ENCODE results near the gene EGF.

The EGF gene

GRCh38 chr4:110042545-110043517 lies 130.1 kb downstream of the EGF start:
- CTCF ChIA-PET = interaction anchor here (0.8 to 1.0 kb wide), 4 partner anchors 11 to 123 kb away, joined by 3 read pairs; no protein-coding TSS in a partner anchor
- no peak for TF ChIP-seq CTCF (IDR thresholded peaks at IDR 0.05; ENCODE audit: control extremely low read depth, extremely low read depth, low read depth, missing control alignments)
- POLR2A ChIA-PET = no interaction called here
- no peak for DNase-seq (ENCODE audit: extremely low spot score)

- POLR2A ChIA-PET = no interaction called here
- DNase-seq (ENCODE audit: extremely low spot score) = no peak
- CTCF ChIA-PET = interaction anchor here (0.8 to 1.6 kb wide), 9 partner anchors 9 to 472 kb away, joined by 3 to 6 read pairs (median 3); no protein-coding TSS in a partner anchor
- no peak for TF ChIP-seq CTCF (IDR thresholded peaks at IDR 0.05; ENCODE audit: control extremely low read depth, extremely low read depth, low read depth, missing control alignments)
Observed at GRCh38 chr4:110046588-110047049, 133.9 kb downstream of the EGF start.

- CTCF ChIA-PET = interaction anchor here (0.7 to 6.9 kb wide), 49 partner anchors 8 to 475 kb away, joined by 3 to 60 read pairs (median 5); partner anchors contain the start of gene ELOVL6
- TF ChIP-seq CTCF (IDR thresholded peaks at IDR 0.05; ENCODE audit: control extremely low read depth, extremely low read depth, low read depth, missing control alignments) = peak; percentile 78
- DNase-seq (ENCODE audit: extremely low spot score) = peak; percentile 47
- POLR2A ChIA-PET = no interaction called here
Observed at GRCh38 chr4:110049951-110050925, 137.6 kb downstream of the EGF start.

GRCh38 chr4:110055158-110055768 lies 142.6 kb downstream of the EGF start:
- no peak for TF ChIP-seq CTCF (IDR thresholded peaks at IDR 0.05; ENCODE audit: control extremely low read depth, extremely low read depth, low read depth, missing control alignments)
- DNase-seq (ENCODE audit: extremely low spot score) = peak; percentile 49
- CTCF ChIA-PET = interaction anchor here (1.0 to 1.6 kb wide), 10 partner anchors 8 to 454 kb away, joined by 3 to 5 read pairs (median 4); no protein-coding TSS in a partner anchor
- POLR2A ChIA-PET = interaction anchor here (0.6 kb wide), 2 partner anchors 143 to 210 kb away, joined by 4 to 6 read pairs; no protein-coding TSS in a partner anchor

DNA sequence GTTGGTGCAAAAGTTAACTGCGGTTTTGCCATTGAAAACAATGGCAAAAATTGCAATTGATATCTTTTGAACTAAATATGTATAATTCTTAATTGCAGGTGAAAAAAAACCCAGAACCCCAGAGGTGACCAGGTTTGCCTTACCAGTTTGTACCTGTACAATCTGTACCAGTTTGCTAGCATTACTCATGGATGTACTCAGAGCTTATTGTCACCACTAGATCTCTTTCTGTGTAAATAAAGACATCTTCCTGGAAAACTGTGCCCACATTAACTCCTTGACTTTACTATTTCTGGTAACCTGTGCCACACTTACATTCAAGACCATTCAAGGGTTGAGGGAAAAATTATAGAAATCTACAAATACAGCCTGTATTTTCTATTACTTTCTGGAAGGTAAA lies 146.0 kb downstream of the EGF start:
- no peak for TF ChIP-seq CTCF (IDR thresholded peaks at IDR 0.05; ENCODE audit: control extremely low read depth, extremely low read depth, low read depth, missing control alignments)
- POLR2A ChIA-PET = no interaction called here
- CTCF ChIA-PET = interaction anchor here (1.0 to 2.0 kb wide), 3 partner anchors 8 to 153 kb away, joined by 3 to 5 read pairs (median 4); no protein-coding TSS in a partner anchor
- DNase-seq (ENCODE audit: extremely low spot score) = no peak
